Ishikawa (cell line): ENCODE results near the gene TNFSF12.

Source experiments
- RAD21 ChIP-seq: IDR thresholded peaks from 2 replicates; pipeline ENCODE4 v1.6.1; 2012; ENCODE audit warnings: low read depth
- TAF1 ChIP-seq: IDR thresholded peaks from 2 replicates; pipeline ENCODE4 v1.6.1; 2012; ENCODE audit warnings: low read depth, mild to moderate bottlenecking
- YY1 ChIP-seq: IDR thresholded peaks from 2 replicates; pipeline ENCODE4 v1.6.1; 2012; ENCODE audit warnings: low read depth

DNA sequence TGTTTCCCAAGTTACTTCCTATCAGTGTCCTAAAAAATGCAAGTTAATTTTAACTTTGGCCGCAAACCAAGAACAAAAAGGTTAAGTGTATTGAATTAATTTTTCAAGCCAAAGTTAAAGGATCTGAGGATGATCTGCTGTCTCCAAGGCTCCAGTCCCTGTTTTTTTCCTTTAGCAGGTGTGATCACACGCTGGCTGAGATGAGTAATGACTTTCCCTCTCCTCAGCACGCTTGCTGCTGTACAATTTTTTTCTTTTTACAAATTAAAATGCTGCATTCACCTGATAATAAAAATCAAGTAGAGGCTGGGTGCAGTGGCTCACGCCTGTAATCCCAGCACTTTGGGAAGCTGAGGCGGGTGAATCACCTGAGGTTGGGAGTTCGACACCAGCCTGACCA, 3.9 kb upstream of the TNFSF12 start:
- TF ChIP-seq TAF1 (no peak), RAD21 (no peak), YY1 (no peak)
